ENCODE data around the gene ATP4B. TPM values are rescaled to one million over a fixed set of nuclear protein-coding genes. Genes with fewer than 3 reads are reported as not detected.

Gene ATP4B
- total and polyA plus RNA-seq, 11 donors: not detected

- Histone ChIP-seq H3K4me1 (no peaks in the 10 kb centered on the region), H3K9me3 (peaks cover 0 to 23% (median 9%) of the 10 kb centered on the region in 12 donors), H3K36me3 (no peaks in the 10 kb centered on the region), H3K4me3 (no peak overlapping the region), H3K27me3 (no peaks in the 10 kb centered on the region), H3K27ac (no peak overlapping the region)
- WGBS, 4 donors: 57 to 70% (median 61%) methylated on average over 21 of the region's 21 CpGs
- intact Hi-C loops (cut with DNase I): no loop called here
- TF ChIP-seq CTCF (IDR thresholded peaks at IDR 0.05): no peak
- TF ChIP-seq POLR2A (IDR thresholded peaks at IDR 0.05): no peak
- ATAC-seq (no peak), DNase-seq (peak in 3 of 5 donors; percentile 1 to 11 (median 9))
Observed at GRCh38 chr13:113664751-113665596, 7.0 kb upstream of the ATP4B start.

- peak in 2 of 5 donors; percentile 6 to 20 for DNase-seq
- ATAC-seq: no peak
- 81 to 86% (median 84%) methylated on average over 15 of the region's 15 CpGs for WGBS, 4 donors
- no peak overlapping the region for H3K27ac ChIP-seq
- no peaks in the 10 kb centered on the region for H3K27me3 ChIP-seq
- peaks cover 0 to 23% (median 9%) of the 10 kb centered on the region in 12 donors for H3K9me3 ChIP-seq
- intact Hi-C loops (cut with DNase I): no loop called here
- no peaks in the 10 kb centered on the region for H3K4me1 ChIP-seq
- H3K36me3 ChIP-seq: no peaks in the 10 kb centered on the region
- TF ChIP-seq CTCF (IDR thresholded peaks at IDR 0.05): no peak
- no peak for TF ChIP-seq POLR2A (IDR thresholded peaks at IDR 0.05)
- H3K4me3 ChIP-seq: no peak overlapping the region
Observed at GRCh38 chr13:113663934-113664333, 5.9 kb upstream of the ATP4B start.

GRCh38 chr13:113661509-113661908, 3.5 kb upstream of the ATP4B start:
- DNase-seq (no peak), ATAC-seq (no peak)
- H3K36me3 ChIP-seq: no peaks in the 10 kb centered on the region
- no peak for TF ChIP-seq CTCF (IDR thresholded peaks at IDR 0.05)
- TF ChIP-seq POLR2A (IDR thresholded peaks at IDR 0.05): no peak
- H3K27ac ChIP-seq: no peak overlapping the region
- 77 to 95% (median 85%) methylated on average over 2 of the region's 2 CpGs for WGBS, 4 donors
- H3K27me3 ChIP-seq: no peaks in the 10 kb centered on the region
- no peak overlapping the region for H3K4me3 ChIP-seq
- H3K9me3 ChIP-seq: peaks cover 0 to 23% (median 9%) of the 10 kb centered on the region in 12 donors
- intact Hi-C loops (cut with DNase I): no loop called here
- no peaks in the 10 kb centered on the region for H3K4me1 ChIP-seq

- TF ChIP-seq POLR2A (IDR thresholded peaks at IDR 0.05) (no peak), CTCF (IDR thresholded peaks at IDR 0.05) (no peak)
- H3K36me3 ChIP-seq: no peaks in the 10 kb centered on the region
- H3K27ac ChIP-seq: no peak overlapping the region
- peaks cover 0 to 23% (median 9%) of the 10 kb centered on the region in 12 donors for H3K9me3 ChIP-seq
- H3K4me1 ChIP-seq: no peaks in the 10 kb centered on the region
- intact Hi-C loops (cut with DNase I): no loop called here
- H3K4me3 ChIP-seq: no peak overlapping the region
- ATAC-seq (no peak), DNase-seq (peak in 3 of 5 donors; percentile 4 to 7 (median 5))
- WGBS, 4 donors: 74 to 88% (median 79%) methylated on average over 3 of the region's 3 CpGs
- H3K27me3 ChIP-seq: no peaks in the 10 kb centered on the region
Observed at GRCh38 chr13:113660066-113660465, 2.1 kb upstream of the ATP4B start.
